ENCODE measurements around the gene EYA2. TPM values are rescaled to one million over a fixed set of nuclear protein-coding genes. Genes with fewer than 3 reads are reported as not detected.

EYA2 gene
- total and polyA plus RNA-seq, 8 donors, result 0.51 to 3.2 (median 1.4) TPM

GRCh38 chr20:46923550-46923949 lies 28.9 kb downstream of the EYA2 start:
- no peak for DNase-seq
- no peak for TF ChIP-seq CTCF (IDR thresholded peaks at IDR 0.05)
- H3K27me3 ChIP-seq, result no peaks in the 10 kb centered on the region
- no peaks in the 10 kb centered on the region for H3K36me3 ChIP-seq
- intact Hi-C loops (cut with DNase I), result no loop called here
- H3K9me3 ChIP-seq, result no peaks in the 10 kb centered on the region
- no peak for FAIRE-seq
- no peak overlapping the region for H3K4me3 ChIP-seq
- WGBS, 2 donors, result 41 to 51% methylated on average over 4 of the region's 4 CpGs
- no peak overlapping the region for H3K27ac ChIP-seq
- ATAC-seq, result no peak
- no peaks in the 10 kb centered on the region for H3K4me1 ChIP-seq

- H3K4me3 ChIP-seq, result no peak overlapping the region
- ATAC-seq, result peak in 1 of 4 donors; percentile 57
- no peaks in the 10 kb centered on the region for H3K9me3 ChIP-seq
- FAIRE-seq, result no peak
- H3K27me3 ChIP-seq, result no peaks in the 10 kb centered on the region
- TF ChIP-seq CTCF (IDR thresholded peaks at IDR 0.05), result no peak
- intact Hi-C loops (cut with DNase I), result no loop called here
- no peak for DNase-seq
- no peaks in the 10 kb centered on the region for H3K36me3 ChIP-seq
- H3K4me1 ChIP-seq, result no peaks in the 10 kb centered on the region
- WGBS, 2 donors, result 43 to 54% methylated on average over 12 of the region's 12 CpGs
- H3K27ac ChIP-seq, result no peak overlapping the region
Observed at GRCh38 chr20:46928580-46929132, 34.0 kb downstream of the EYA2 start.

GRCh38 chr20:46929902-46930301 lies 35.3 kb downstream of the EYA2 start:
- TF ChIP-seq CTCF (IDR thresholded peaks at IDR 0.05), result no peak
- Histone ChIP-seq H3K9me3 (no peaks in the 10 kb centered on the region), H3K27ac (no peak overlapping the region), H3K27me3 (no peaks in the 10 kb centered on the region), H3K4me3 (no peak overlapping the region), H3K4me1 (no peaks in the 10 kb centered on the region), H3K36me3 (no peaks in the 10 kb centered on the region)
- FAIRE-seq (no peak), ATAC-seq (no peak), DNase-seq (no peak)
- intact Hi-C loops (cut with DNase I), result no loop called here
- 76 to 79% methylated on average over 1 of the region's 1 CpG for WGBS, 2 donors

GRCh38 chr20:46930640-46931339 lies 36.1 kb downstream of the EYA2 start:
- 23 to 32% methylated on average over 9 of the region's 9 CpGs for WGBS, 2 donors
- DNase-seq, result no peak
- no peaks in the 10 kb centered on the region for H3K27me3 ChIP-seq

More at GRCh38 chr20:46930640-46931339, 36.1 kb downstream of the EYA2 start:
- intact Hi-C loops (cut with DNase I), result no loop called here
- ATAC-seq (no peak), FAIRE-seq (no peak)
- TF ChIP-seq CTCF (IDR thresholded peaks at IDR 0.05), result no peak
- Histone ChIP-seq H3K27ac (no peak overlapping the region), H3K4me1 (no peaks in the 10 kb centered on the region), H3K36me3 (no peaks in the 10 kb centered on the region), H3K9me3 (no peaks in the 10 kb centered on the region), H3K4me3 (no peak overlapping the region)

Data from pancreas (tissue), 10 donors.